Activated CD4-positive, alpha-beta T cell treated with anti-CD3 and anti-CD28 coated beads for 36 hours (primary cell): ENCODE results near the gene RNF10. TPM values are rescaled to one million over a fixed set of nuclear protein-coding genes. Genes with fewer than 3 reads are reported as not detected.
"Not testable (repeated sequence)": the region's sequence is repeated elsewhere in the genome, so short reads cannot be mapped to it uniquely, and the experiment has no call there.

ENCODE experiments used
- ATAC-seq: fragments of 200-7000 bp; cut with Tn5 transposase; one replicate; pipeline ENCODE4 v1.10.0; 2021; ENCODE audit warnings: mild to moderate bottlenecking, moderate library complexity
- CTCF ChIA-PET: fragments of 350-600 bp; sonication (Branson Sonifier 250); formaldehyde crosslinking; loops from one replicate; lab custom pipeline; 2021; ENCODE audit warnings: antibody characterized with exemption; lab: Charles Lee
- POLR2A ChIA-PET: fragments of 350-600 bp; sonication (Branson Sonifier 250); formaldehyde crosslinking; loops from one replicate; lab custom pipeline; 2021; ENCODE audit warnings: antibody characterized with exemption, inconsistent platforms; lab: Charles Lee
- DNase-seq: peaks from one replicate; pipeline ENCODE4 v3.0.0-alpha.2; 2020
- H3K27ac Mint-ChIP-seq: one replicate; pipeline ENCODE4 v1.8.0; 2021; ENCODE audit warnings: mixed read lengths
- H3K27me3 Mint-ChIP-seq: one replicate; pipeline ENCODE4 v1.8.0; 2021; ENCODE audit warnings: mixed read lengths
- H3K36me3 Mint-ChIP-seq: one replicate; pipeline ENCODE4 v1.8.0; 2021; ENCODE audit warnings: low read depth, mixed read lengths
- H3K4me1 Mint-ChIP-seq: one replicate; pipeline ENCODE4 v1.8.0; 2021; ENCODE audit warnings: mixed read lengths
- H3K4me3 Mint-ChIP-seq: one replicate; pipeline ENCODE4 v1.8.0; 2021; ENCODE audit warnings: mild to moderate bottlenecking, moderate library complexity, mixed read lengths
- H3K9me3 Mint-ChIP-seq: one replicate; pipeline ENCODE4 v1.8.0; 2021; ENCODE audit warnings: low read depth, mixed read lengths
- intact Hi-C, 2 experiments: fragments of 100-400 bp; cut with DNase I in 1 of 2; cut with micrococcal nuclease in 1 of 2; formaldehyde crosslinking; loops; one replicate each; pipeline versions ENCODE4 v1.14.2 to v1.15.1; 2022 to 2024; cut with DNase I, micrococcal nuclease
- total RNA-seq, 2 experiments: library from RNA; stranded (reverse); gene quantifications; one replicate each; pipeline ENCODE4 v1.2.3, GENCODE V29; 2021

RNF10 gene
- total RNA-seq, 2 experiments from 2014 or later, result 177 to 184 TPM

- CTCF ChIA-PET, result interaction anchor here (0.7 to 2.3 kb wide), 15 partner anchors 8 to 269 kb away, joined by 3 to 7 read pairs (median 4); partner anchors contain the start of genes GATC, SIRT4 and TRIAP1
- Mint-ChIP-seq H3K36me3 (peaks cover 28% of the 10 kb centered on the region), H3K4me3 (peak overlapping the region; percentile 91), H3K9me3 (no peaks in the 10 kb centered on the region), H3K27me3 (no peaks in the 10 kb centered on the region), H3K4me1 (peaks cover 32% of the 10 kb centered on the region), H3K27ac (peak overlapping the region; percentile 75)
- ATAC-seq, result peak; percentile 20
- POLR2A ChIA-PET, result interaction anchor here (0.6 to 1.6 kb wide), 10 partner anchors 8 to 268 kb away, joined by 3 to 16 read pairs (median 3); partner anchors contain the start of genes COQ5, RNU4-1 and RNU4-2
- peak; percentile 65 for DNase-seq
- intact Hi-C loops, result loop anchor here (1.0 to 2.0 kb wide), 10 partner anchors 27 to 295 kb away; partner anchors contain the start of genes COQ5 (in 2 of the 2), COX6A1 (in 1 of the 2), GATC (in 1 of the 2) and MLEC (in 1 of the 2)
These were observed 37.5 kb upstream of the RNF10 start for GRCh38 chr12:120496413-120497340.

DNA sequence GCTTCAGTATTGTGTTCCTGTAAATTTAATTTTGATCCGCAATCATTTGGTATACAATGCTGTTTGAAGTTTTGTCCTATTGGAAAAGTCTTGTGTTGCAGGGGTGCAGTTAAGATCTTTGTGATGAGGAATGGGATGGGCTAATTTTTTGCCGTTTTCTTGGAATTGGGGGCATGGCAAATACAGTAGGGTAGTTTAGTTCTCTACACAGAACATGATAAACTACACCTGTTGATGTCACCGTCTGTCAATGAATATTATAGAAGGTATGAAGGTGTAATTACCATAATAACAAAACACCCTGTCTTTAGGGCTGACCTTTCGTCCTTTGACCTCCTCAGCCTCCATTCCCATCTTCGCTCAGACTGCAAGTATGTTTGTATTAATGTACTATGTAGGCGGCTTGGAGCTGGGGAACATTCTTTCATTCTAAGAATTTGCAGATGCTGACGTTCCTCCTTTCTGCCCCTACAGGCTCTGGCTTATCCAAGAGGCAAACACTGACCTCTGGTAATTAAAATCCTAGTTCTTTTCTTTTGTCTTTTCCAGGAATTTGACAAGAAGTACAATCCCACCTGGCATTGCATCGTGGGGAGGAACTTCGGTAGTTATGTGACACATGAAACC lies 36.5 kb upstream of the RNF10 start:
- peak overlapping the region; percentile 75 for H3K27ac Mint-ChIP-seq

GRCh38 chr12:120498870-120499515 lies 35.2 kb upstream of the RNF10 start:
- no peak for DNase-seq
- Mint-ChIP-seq H3K9me3 (no peaks in the 10 kb centered on the region), H3K27ac (no peak overlapping the region), H3K4me1 (peaks cover 32% of the 10 kb centered on the region), H3K4me3 (no peak overlapping the region), H3K27me3 (no peaks in the 10 kb centered on the region), H3K36me3 (peaks cover 36% of the 10 kb centered on the region)
- ATAC-seq, result no peak
- CTCF ChIA-PET, result interaction anchor here (0.6 kb wide), 1 partner anchor 81 kb away, joined by 3 read pairs; no protein-coding TSS in a partner anchor
- POLR2A ChIA-PET, result interaction anchor here (1.3 kb wide), 1 partner anchor 208 kb away, joined by 3 read pairs; no protein-coding TSS in a partner anchor
- intact Hi-C loops, result no loop called here

More for the DNA sequence above, 36.5 kb upstream of the RNF10 start:
- ATAC-seq (no peak), DNase-seq (no peak)
- peaks cover 32% of the 10 kb centered on the region for H3K4me1 Mint-ChIP-seq
- intact Hi-C loops, result loop anchor here (2.0 kb wide), 3 partner anchors 31 to 59 kb away; partner anchors contain the start of genes COQ5 (in 1 of the 2), COX6A1 (in 1 of the 2), GATC (in 1 of the 2) and TRIAP1 (in 1 of the 2)
- H3K36me3 Mint-ChIP-seq, result peaks cover 28% of the 10 kb centered on the region
- CTCF ChIA-PET, result interaction anchor here (0.7 to 2.3 kb wide), 5 partner anchors 22 to 358 kb away, joined by 3 to 7 read pairs (median 4); no protein-coding TSS in a partner anchor
- H3K9me3 Mint-ChIP-seq, result no peaks in the 10 kb centered on the region
- POLR2A ChIA-PET, result no interaction called here
- no peaks in the 10 kb centered on the region for H3K27me3 Mint-ChIP-seq
- H3K4me3 Mint-ChIP-seq, result peak overlapping the region; percentile 91

- ATAC-seq (no peak), DNase-seq (no peak)
- Mint-ChIP-seq H3K9me3 (no peaks in the 10 kb centered on the region), H3K36me3 (peaks cover 37% of the 10 kb centered on the region), H3K27me3 (no peaks in the 10 kb centered on the region), H3K27ac (no peak overlapping the region), H3K4me1 (peaks cover 23% of the 10 kb centered on the region), H3K4me3 (no peak overlapping the region)
- intact Hi-C loops, result no loop called here
- POLR2A ChIA-PET, result no interaction called here
- CTCF ChIA-PET, result interaction anchor here (0.8 to 1.7 kb wide), 7 partner anchors 9 to 82 kb away, joined by 3 to 6 read pairs (median 4); no protein-coding TSS in a partner anchor
These were observed 33.6 kb upstream of the RNF10 start for GRCh38 chr12:120500581-120500980.

GRCh38 chr12:120504587-120504986 lies 29.6 kb upstream of the RNF10 start:
- ATAC-seq (no peak), DNase-seq (no peak)
- peaks cover 7% of the 10 kb centered on the region for H3K4me1 Mint-ChIP-seq
- H3K27me3 Mint-ChIP-seq, result no peaks in the 10 kb centered on the region
- intact Hi-C loops, result no loop called here
- peaks cover 21% of the 10 kb centered on the region for H3K36me3 Mint-ChIP-seq
- ChIA-PET CTCF (interaction anchor here (1.4 to 1.9 kb wide), 3 partner anchors 8 to 144 kb away, joined by 4 to 6 read pairs (median 5); partner anchors contain the start of gene DYNLL1), POLR2A (interaction anchor here (1.2 kb wide), 1 partner anchor 8 kb away, joined by 3 read pairs; no protein-coding TSS in a partner anchor)
- H3K27ac Mint-ChIP-seq, result no peak overlapping the region
- no peaks in the 10 kb centered on the region for H3K9me3 Mint-ChIP-seq
- H3K4me3 Mint-ChIP-seq, result no peak overlapping the region

DNA sequence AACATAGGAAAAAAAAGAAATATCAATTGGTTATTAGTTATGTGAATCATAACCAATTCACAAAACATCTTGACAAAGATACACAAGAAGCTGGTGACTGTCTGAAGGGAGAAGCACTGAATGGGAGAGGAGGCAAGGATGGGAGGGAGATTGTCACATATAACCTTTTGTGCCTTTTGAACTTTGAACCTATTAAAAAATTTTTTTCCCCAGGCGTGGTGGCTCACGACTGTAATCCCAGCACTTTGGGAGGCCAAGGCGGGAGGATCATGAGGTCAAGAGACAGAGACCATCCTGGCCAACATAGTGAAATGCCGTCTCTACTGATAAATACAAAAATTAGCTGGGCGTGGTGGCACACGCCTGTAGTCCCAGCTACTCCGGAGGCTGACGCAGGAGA lies 25.6 kb upstream of the RNF10 start:
- intact Hi-C loops, result no loop called here
- ChIA-PET CTCF (interaction anchor here (0.7 to 1.1 kb wide), 3 partner anchors 12 to 165 kb away, joined by 3 to 4 read pairs (median 3); no protein-coding TSS in a partner anchor), POLR2A (no interaction called here)
- no peaks in the 10 kb centered on the region for H3K27me3 Mint-ChIP-seq
- H3K4me1 Mint-ChIP-seq, result no peaks in the 10 kb centered on the region
- ATAC-seq (no peak), DNase-seq (no peak)
- H3K9me3 Mint-ChIP-seq, result no peaks in the 10 kb centered on the region
- H3K36me3 Mint-ChIP-seq, result peaks cover 17% of the 10 kb centered on the region
- H3K27ac Mint-ChIP-seq, result no peak overlapping the region
- no peak overlapping the region for H3K4me3 Mint-ChIP-seq

DNA sequence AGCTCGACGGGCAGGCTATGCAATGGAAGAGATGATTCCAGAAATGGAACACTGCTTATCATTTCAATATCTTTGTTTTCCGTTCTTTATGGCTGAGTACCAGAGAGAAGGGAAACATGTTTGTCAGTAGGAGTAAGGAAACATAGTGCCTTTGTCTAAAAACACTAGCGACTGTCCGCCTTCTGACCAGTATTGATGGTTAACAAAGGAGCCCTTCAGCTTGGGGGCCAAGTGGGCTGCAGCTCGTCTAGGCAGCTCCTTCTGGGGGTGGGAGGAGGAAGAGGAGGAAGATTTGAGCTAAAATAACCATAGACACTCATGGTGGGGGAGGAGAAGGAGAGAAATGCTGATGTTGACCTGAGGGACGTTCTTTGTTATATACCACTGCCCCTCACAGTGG lies 20.2 kb upstream of the RNF10 start:
- no peak overlapping the region for H3K4me3 Mint-ChIP-seq
- intact Hi-C loops, result no loop called here
- H3K27me3 Mint-ChIP-seq, result no peaks in the 10 kb centered on the region
- H3K4me1 Mint-ChIP-seq, result no peaks in the 10 kb centered on the region
- no peak overlapping the region for H3K27ac Mint-ChIP-seq
- DNase-seq (no peak), ATAC-seq (no peak)
- peaks cover 18% of the 10 kb centered on the region for H3K36me3 Mint-ChIP-seq
- ChIA-PET POLR2A (no interaction called here), CTCF (interaction anchor here (0.6 to 0.9 kb wide), 2 partner anchors 30 to 146 kb away, joined by 3 read pairs; no protein-coding TSS in a partner anchor)
- no peaks in the 10 kb centered on the region for H3K9me3 Mint-ChIP-seq

GRCh38 chr12:120515496-120515895 lies 18.7 kb upstream of the RNF10 start:
- Mint-ChIP-seq H3K27me3 (no peaks in the 10 kb centered on the region), H3K9me3 (no peaks in the 10 kb centered on the region), H3K4me1 (no peaks in the 10 kb centered on the region), H3K4me3 (no peak overlapping the region), H3K36me3 (peaks cover 13% of the 10 kb centered on the region), H3K27ac (no peak overlapping the region)
- DNase-seq (no peak), ATAC-seq (no peak)
- ChIA-PET POLR2A (no interaction called here), CTCF (interaction anchor here (1.4 kb wide), 1 partner anchor 15 kb away, joined by 3 read pairs; no protein-coding TSS in a partner anchor)
- intact Hi-C loops, result no loop called here

DNA sequence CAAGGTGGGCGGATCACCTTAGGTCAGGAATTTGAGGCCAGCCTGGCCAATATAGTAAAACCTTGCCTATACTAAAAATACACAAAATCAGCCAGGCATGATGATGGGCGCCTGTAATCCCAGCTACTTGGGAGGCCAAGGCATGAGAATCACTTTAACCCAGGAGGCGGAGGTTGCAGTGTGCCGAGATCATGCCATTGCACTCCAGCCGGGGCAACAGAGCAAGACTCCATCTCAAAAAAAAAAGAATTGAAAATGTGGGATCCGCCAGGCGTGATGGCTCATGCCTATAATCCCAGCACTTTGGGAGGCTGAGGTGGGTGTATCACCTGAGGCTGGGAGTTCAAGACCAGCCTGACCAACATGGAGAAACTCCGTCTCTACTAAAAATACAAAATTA lies 14.8 kb upstream of the RNF10 start:
- H3K27me3 Mint-ChIP-seq, intact Hi-C loops, ATAC-seq, DNase-seq, H3K4me1 Mint-ChIP-seq, POLR2A ChIA-PET, H3K4me3 Mint-ChIP-seq, H3K27ac Mint-ChIP-seq, H3K9me3 Mint-ChIP-seq: not testable (repeated sequence)
- CTCF ChIA-PET, result interaction anchor here (0.8 to 1.0 kb wide), 2 partner anchors 22 to 105 kb away, joined by 3 to 4 read pairs; no protein-coding TSS in a partner anchor
- peaks cover 12% of the 10 kb centered on the region for H3K36me3 Mint-ChIP-seq

- POLR2A ChIA-PET, result interaction anchor here (0.8 kb wide), 1 partner anchor 23 kb away, joined by 4 read pairs; no protein-coding TSS in a partner anchor
- intact Hi-C loops, result no loop called here
- no peaks in the 10 kb centered on the region for H3K9me3 Mint-ChIP-seq
- ATAC-seq (no peak), DNase-seq (no peak)
- H3K36me3 Mint-ChIP-seq, result peaks cover 11% of the 10 kb centered on the region
- H3K4me1 Mint-ChIP-seq, result peaks cover 4% of the 10 kb centered on the region
- H3K4me3 Mint-ChIP-seq, result no peak overlapping the region
- H3K27me3 Mint-ChIP-seq, result no peaks in the 10 kb centered on the region
- no peak overlapping the region for H3K27ac Mint-ChIP-seq
- CTCF ChIA-PET, result interaction anchor here (1.2 kb wide), 1 partner anchor 17 kb away, joined by 3 read pairs; no protein-coding TSS in a partner anchor
These were observed 11.6 kb upstream of the RNF10 start for GRCh38 chr12:120522568-120522967.
